Measurements from ENCODE around the gene ZBTB20.

GRCh38 chr3:114510201-114510600 is 636.9 kb downstream of the ZBTB20 start:
- TF ChIP-seq, protein P1, sequence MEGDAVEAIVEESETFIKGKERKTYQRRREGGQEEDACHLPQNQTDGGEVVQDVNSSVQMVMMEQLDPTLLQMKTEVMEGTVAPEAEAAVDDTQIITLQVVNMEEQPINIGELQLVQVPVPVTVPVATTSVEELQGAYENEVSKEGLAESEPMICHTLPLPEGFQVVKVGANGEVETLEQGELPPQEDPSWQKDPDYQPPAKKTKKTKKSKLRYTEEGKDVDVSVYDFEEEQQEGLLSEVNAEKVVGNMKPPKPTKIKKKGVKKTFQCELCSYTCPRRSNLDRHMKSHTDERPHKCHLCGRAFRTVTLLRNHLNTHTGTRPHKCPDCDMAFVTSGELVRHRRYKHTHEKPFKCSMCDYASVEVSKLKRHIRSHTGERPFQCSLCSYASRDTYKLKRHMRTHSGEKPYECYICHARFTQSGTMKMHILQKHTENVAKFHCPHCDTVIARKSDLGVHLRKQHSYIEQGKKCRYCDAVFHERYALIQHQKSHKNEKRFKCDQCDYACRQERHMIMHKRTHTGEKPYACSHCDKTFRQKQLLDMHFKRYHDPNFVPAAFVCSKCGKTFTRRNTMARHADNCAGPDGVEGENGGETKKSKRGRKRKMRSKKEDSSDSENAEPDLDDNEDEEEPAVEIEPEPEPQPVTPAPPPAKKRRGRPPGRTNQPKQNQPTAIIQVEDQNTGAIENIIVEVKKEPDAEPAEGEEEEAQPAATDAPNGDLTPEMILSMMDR (IDR thresholded peaks at IDR 0.05): no peak
- TF ChIP-seq POLR2AphosphoS5 (IDR thresholded peaks at IDR 0.05) (no peak), POLR2A (IDR thresholded peaks at IDR 0.05) (no peak)
